Hepatic stellate cell (primary cell): ENCODE data around the gene ZSCAN10.
"Not testable (repeated sequence)": the region's sequence is repeated elsewhere in the genome, so short reads cannot be mapped to it uniquely, and the experiment has no call there.

Experiments
- DNase-seq: peaks from one replicate; pipeline ENCODE4 v3.0.0; 2011; ENCODE audit warnings: low spot score

Gene ZSCAN10

GRCh38 chr16:3063625-3064386 lies 35.3 kb downstream of the ZSCAN10 start:
- DNase-seq = no peak

DNA sequence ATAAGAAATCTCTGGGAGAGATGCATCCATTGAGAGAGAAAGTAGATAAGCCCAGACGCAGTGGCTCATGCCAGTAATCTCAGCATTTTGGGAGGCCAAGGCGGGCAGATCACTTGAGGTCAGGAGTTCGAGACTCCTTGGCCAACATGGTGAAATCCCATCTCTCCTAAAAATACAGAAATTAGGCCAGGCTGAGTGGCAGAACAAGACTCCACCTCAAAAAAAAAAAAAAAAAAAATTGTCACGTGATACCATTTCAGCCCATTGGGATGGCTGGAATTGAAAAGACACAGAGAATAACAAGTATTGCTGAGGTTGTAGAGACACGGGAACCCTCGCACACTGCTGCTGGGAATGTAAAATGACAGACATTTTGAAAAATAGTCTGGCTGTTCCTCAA lies 36.5 kb downstream of the ZSCAN10 start:
- DNase-seq = no peak

DNA sequence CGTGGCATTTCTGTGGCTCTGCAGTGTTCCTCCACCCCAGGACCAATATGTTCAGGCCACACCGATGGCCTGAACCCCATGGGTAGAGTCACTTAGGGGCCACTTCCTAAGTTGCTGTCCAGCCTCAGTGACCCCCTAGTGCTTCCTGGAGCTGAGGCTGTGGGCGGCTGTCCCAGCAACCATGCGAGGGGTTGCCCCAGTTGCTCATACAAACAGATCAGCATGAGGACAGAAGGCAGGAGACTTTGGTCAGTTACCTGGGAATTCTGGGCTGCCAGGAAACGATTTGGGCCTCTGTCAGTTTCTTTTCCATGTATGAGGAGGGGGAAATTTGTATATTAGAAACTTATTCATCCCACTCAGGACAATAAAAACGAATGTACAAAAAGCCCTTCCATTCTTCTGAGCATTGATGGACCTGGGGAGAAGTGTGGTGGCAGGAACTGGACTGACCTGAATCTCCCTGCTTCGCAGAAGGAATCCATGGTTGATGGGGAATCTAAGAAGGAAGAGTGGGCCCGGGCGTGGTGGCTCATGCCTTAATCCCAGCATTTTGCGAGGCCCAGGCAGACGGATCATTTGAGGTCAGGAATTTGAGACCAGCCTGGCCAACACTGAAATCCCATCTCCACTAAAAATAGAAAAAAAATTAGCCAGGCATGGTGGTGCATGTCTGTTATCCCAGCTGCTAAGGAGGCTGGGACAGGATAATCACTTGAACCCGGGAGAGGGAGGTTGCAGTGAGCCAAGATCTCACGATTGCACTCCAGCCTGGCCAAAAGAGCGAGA lies 38.6 kb downstream of the ZSCAN10 start:
- DNase-seq = no peak

DNA sequence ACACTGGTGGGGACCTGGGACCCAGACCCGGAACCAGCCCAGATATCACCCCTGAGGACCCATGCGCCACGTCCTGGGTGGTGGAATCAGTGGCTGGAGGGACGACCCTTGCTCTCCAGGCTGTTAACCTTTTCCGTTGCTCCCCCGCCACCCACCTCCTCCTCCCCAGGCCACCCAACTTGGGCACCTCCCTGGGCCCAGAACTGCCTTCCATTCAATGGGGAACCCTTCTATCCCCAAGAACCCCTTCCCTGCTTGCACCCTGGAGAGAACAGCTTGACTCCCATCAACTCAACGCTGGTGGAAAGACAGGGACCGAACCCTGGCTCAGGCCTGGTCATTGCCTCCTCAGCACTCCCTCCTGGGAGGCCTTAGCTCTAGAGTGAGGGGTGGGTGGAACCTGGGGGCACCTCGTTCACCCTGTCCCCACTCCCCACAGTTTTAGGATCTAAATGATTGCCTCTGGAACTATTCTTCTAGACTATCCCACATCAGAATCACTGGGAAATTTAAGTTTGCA lies 39.3 kb downstream of the ZSCAN10 start:
- DNase-seq = no peak

GRCh38 chr16:3059041-3059722 lies 39.9 kb downstream of the ZSCAN10 start:
- DNase-seq = peak; percentile 94

DNA sequence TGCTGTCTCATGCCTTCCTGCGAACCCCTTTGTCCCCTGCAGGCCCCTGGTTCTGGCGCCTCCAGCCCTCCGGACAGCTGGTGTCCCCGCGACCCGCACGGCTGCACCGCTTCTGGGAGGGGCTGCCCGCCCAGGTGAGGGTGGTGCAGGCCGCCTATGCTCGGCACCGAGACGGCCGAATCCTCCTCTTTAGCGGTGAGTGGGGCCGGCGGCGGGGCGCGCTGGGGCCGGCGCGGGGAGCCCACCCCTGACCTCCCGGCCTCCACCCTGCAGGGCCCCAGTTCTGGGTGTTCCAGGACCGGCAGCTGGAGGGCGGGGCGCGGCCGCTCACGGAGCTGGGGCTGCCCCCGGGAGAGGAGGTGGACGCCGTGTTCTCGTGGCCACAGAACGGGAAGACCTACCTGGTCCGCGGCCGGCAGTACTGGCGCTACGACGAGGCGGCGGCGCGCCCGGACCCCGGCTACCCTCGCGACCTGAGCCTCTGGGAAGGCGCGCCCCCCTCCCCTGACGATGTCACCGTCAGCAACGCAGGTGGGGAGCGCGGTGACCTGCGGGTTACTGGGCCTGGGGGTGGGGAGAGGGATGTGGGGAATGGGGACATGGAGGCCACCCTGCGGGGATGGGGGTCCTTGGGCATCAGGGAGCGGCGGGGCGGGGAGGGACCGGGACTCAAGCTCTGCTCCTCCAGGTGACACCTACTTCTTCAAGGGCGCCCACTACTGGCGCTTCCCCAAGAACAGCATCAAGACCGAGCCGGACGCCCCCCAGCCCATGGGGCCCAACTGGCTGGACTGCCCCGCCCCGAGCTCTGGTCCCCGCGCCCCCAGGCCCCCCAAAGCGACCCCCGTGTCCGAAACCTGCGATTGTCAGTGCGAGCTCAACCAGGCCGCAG lies 40.7 kb downstream of the ZSCAN10 start:
- DNase-seq = no peak

DNA sequence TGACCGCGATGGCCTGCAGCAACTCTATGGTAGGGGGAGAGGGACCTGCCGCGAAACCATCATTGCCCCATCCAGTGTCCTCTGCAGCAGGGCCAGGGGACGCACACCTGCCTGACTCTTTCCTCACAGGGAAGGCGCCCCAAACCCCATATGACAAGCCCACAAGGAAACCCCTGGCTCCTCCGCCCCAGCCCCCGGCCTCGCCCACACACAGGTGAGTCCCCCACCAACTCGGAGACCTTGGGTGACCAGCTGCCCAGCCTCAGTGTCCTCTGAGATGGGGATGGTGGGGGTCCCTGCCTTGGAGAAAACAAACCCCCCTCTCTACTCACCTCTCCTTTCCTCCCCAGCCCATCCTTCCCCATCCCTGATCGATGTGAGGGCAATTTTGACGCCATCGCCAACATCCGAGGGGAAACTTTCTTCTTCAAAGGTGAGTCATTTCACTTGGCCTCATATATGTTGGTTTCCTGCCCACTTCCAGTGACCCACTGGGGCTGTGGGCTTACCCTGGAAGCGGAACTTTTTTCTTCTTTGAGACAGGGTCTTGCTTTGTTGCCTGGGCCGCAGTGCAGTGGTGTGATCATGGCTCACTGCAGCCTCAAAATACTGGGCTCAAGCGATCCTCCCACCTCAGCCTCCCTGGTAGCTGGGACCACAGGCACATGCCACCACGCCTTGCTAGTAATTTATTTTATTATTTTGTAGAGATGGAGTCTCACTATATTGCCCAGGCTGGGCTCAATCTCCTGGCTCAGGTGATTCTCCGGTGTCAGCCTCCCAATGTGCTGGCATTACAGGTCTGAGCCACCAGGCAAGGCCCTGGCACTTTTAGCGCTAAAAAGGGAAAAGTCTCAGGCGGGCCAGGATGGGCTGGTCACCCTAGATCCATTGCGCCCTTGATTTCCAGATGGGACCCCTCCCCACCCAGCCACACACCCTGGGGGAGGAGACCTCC lies 41.6 kb downstream of the ZSCAN10 start:
- DNase-seq = no peak

- no peak for DNase-seq
These were observed 42.5 kb downstream of the ZSCAN10 start for GRCh38 chr16:3056336-3057180.

GRCh38 chr16:3055734-3056115 lies 43.4 kb downstream of the ZSCAN10 start:
- not testable (repeated sequence) for DNase-seq

- DNase-seq = no peak
These were observed 43.9 kb downstream of the ZSCAN10 start for GRCh38 chr16:3054965-3055733.

DNA sequence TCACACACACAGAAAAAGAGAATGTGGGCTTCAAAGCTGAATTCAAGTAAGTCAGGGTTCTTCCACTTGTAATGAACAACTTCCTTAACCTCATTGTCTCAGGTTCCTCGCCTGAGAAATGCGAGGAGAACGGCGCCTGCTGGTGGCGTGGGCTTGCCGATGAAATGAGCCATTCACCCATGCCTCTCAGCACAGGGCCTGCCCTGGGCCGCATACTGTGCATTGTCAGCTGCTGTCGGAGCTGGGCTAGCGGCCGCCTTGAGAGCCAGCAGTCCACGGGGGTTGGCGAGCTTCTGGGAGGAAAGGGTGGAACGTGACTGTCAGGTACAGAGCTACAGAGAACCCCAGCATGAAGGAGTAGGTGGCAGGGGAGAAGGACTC lies 45.8 kb downstream of the ZSCAN10 start:
- DNase-seq = not testable (repeated sequence)

DNA sequence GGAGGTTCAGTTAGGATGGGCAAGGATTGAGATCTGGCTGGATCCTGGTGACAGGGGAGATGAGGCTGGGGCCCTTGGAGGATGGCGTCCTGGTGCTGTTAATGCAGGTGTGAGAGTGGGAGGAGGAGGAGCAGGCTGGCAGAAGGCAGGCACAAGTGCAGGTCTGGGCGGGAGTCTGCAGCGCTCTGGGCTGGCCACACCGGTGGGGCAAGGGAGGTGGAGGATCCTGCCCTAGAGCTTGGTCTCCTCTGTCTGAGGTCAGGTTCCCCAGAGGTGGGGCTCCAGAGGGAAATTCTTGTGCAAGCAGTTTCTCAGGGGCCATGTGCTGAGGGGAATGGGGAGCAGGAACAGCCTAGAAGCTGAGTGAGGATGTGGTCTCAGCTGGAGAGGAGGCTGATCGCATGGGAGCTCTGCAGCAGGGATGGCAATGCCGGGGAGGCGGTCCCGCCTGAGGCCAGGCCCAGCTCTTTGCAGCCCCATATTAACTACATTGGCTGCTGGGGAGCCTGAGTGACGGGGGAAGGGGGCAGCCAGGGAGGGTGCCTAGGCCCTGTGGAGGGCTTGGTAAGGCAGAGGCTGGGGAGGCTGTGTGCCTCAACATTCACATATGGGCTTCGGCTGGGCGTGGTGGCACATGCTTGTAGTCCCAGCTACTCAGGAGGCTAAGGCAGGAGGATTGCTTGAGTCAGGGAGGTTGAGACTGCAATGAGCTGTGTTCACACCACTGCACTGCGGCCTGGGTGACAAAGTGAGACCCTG lies 46.3 kb downstream of the ZSCAN10 start:
- not testable (repeated sequence) for DNase-seq

DNA sequence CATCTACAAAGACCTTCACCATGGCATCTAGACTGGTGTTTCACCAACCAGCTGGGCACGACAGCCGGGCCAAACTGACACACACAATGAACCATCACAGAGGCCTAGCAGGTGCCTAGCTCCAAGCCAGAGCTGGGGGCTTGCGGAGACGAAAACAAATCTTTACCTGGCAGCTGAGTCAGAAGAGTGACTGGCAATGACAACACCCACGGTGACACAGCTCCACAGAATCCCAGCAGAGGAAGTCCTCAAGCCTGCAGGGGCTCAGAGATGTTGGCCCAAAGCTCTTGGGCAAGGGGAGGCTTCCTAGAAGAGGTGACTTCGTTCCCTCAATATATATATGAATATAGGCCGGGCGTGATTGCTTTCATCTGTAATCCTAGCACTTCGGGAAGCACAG lies 47.6 kb downstream of the ZSCAN10 start:
- no peak for DNase-seq

DNA sequence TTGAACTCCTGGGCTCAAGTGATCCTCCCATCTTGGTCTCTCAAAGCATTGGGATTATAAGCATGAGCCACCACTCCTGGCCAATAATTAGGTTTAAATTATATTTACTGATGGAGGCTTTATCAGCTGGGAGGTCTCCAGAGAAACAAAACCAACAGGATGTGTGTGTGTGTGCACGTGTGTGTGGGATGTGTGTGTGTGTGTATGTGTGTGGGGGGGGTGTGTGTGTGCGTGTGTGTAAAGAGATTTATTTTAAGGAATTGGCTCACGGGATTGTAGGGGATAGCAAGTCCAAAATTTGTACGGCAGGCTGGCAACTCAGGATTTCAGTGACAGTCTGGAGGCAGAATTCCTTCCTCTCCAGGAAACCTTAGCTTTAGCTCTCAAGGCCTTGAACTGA lies 48.1 kb downstream of the ZSCAN10 start:
- no peak for DNase-seq

GRCh38 chr16:3050487-3050886 lies 48.6 kb downstream of the ZSCAN10 start:
- DNase-seq = no peak

DNA sequence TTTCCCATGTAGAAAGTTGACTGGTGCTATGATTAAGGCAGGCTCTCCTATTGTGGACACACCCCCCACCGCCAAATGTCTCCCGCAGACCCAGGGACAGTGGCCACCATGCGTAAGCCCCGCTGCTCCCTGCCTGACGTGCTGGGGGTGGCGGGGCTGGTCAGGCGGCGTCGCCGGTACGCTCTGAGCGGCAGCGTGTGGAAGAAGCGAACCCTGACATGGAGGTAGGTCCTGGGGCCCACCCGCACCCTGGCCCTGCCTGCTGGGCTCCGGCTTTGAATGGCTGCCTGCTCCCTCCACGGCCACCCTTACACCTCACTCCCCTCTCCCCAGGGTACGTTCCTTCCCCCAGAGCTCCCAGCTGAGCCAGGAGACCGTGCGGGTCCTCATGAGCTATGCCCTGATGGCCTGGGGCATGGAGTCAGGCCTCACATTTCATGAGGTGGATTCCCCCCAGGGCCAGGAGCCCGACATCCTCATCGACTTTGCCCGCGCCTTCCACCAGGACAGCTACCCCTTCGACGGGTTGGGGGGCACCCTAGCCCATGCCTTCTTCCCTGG lies 49.1 kb downstream of the ZSCAN10 start:
- DNase-seq = no peak

- DNase-seq = no peak
These were observed 51.7 kb downstream of the ZSCAN10 start for GRCh38 chr16:3047387-3047720.
